ENCODE measurements around the gene PCDHB6. TPM values are rescaled to one million over a fixed set of nuclear protein-coding genes. Genes with fewer than 3 reads are reported as not detected.
"Not testable (repeated sequence)": the region's sequence is repeated elsewhere in the genome, so short reads cannot be mapped to it uniquely, and the experiment has no call there.

PCDHB6 gene
- polyA plus RNA-seq, 1 experiment, result 0.21 TPM

DNA sequence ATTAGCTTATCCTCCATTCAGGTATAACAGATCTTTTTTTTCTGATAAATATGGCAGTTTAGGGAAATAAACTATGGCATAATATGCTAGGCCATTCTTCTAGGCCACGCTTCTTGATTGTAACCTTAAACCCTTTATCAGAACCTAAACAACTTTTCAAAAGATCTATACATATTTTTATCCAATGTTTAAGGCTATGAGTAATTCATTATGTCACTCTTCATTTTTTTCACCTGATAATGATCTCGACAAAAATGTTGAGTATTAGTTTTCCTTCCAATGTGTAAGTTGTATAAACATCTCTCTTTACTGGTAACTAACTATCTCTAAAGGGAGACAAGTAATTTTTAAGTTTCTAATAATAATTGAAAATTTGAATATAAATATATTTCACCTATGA lies 30.6 kb upstream of the PCDHB6 start:
- H3K27me3 ChIP-seq (ENCODE audit: control insufficient read depth, insufficient read depth, low read length), result no peaks in the 10 kb centered on the region
- DNase-seq (ENCODE audit: low read depth, low spot score), result no peak
- POLR2A ChIA-PET, result no interaction called here
- peaks cover 25% of the 10 kb centered on the region for H3K9me3 ChIP-seq (ENCODE audit: control insufficient read depth, insufficient read depth, low read length)
- H3K27ac ChIP-seq (ENCODE audit: low read depth, low read length), result no peak overlapping the region
- CTCF ChIA-PET, result no interaction called here
- TF ChIP-seq, protein P1, sequence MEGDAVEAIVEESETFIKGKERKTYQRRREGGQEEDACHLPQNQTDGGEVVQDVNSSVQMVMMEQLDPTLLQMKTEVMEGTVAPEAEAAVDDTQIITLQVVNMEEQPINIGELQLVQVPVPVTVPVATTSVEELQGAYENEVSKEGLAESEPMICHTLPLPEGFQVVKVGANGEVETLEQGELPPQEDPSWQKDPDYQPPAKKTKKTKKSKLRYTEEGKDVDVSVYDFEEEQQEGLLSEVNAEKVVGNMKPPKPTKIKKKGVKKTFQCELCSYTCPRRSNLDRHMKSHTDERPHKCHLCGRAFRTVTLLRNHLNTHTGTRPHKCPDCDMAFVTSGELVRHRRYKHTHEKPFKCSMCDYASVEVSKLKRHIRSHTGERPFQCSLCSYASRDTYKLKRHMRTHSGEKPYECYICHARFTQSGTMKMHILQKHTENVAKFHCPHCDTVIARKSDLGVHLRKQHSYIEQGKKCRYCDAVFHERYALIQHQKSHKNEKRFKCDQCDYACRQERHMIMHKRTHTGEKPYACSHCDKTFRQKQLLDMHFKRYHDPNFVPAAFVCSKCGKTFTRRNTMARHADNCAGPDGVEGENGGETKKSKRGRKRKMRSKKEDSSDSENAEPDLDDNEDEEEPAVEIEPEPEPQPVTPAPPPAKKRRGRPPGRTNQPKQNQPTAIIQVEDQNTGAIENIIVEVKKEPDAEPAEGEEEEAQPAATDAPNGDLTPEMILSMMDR (IDR thresholded peaks at IDR 0.05; ENCODE audit: low read depth, low read length), result no peak
- no peak overlapping the region for H3K4me3 ChIP-seq (ENCODE audit: low read depth, low read length)

DNA sequence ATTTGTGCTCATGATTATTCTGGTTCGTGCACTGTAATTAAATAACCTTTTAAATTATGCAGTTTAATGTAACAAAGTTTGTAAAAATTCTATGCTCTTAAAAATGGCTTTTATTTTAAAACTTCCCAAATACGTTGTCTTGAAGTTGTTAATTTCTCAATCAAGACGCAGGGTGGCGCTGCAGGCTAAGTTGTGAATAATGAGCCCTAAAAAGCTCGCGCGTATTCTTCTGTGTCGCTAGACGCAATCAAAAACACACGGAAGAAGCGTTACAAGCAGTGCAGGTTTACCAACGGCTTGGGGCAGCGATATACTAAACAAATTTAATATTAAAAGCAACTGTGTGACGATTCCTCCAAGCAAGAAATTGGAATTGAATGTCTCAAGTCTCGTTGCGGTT lies 28.3 kb upstream of the PCDHB6 start, which contains the start of gene PCDHB4:
TSS of gene PCDHB4 (plus strand) at position 256 of the 400 bp plus-strand sequence. CDS start 181 bp downstream, outside the sequence.
- CTCF ChIA-PET, result no interaction called here
- TF ChIP-seq, protein P1 (IDR thresholded peaks at IDR 0.05; ENCODE audit: low read depth, low read length), result no peak
- no peak within 1 kb of the TSS for H3K27ac ChIP-seq (ENCODE audit: low read depth, low read length)
- H3K27me3 ChIP-seq (ENCODE audit: control insufficient read depth, insufficient read depth, low read length), result no peaks in the 10 kb centered on the region
- H3K9me3 ChIP-seq (ENCODE audit: control insufficient read depth, insufficient read depth, low read length), result peaks cover 28% of the 10 kb centered on the region
- no peak within 1 kb of the TSS for H3K4me3 ChIP-seq (ENCODE audit: low read depth, low read length)
- POLR2A ChIA-PET, result no interaction called here
- no peak for DNase-seq (ENCODE audit: low read depth, low spot score)

DNA sequence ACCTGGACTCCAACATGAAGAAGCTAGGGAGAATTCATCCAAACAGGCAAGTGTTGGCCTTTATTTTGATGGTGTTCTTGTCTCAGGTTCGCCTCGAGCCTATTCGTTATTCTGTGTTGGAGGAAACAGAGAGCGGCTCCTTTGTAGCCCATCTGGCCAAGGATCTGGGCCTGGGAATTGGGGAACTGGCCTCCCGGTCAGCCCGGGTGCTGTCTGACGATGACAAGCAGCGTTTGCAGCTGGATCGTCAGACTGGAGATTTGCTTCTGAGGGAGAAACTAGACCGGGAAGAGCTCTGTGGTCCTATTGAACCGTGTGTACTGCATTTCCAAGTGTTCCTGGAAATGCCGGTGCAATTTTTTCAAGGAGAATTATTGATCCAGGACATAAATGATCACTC lies 27.9 kb upstream of the PCDHB6 start:
- DNase-seq (ENCODE audit: low read depth, low spot score), result no peak
- H3K27me3 ChIP-seq (ENCODE audit: control insufficient read depth, insufficient read depth, low read length), result no peaks in the 10 kb centered on the region
- ChIA-PET CTCF (no interaction called here), POLR2A (no interaction called here)
- H3K27ac ChIP-seq (ENCODE audit: low read depth, low read length), result no peak overlapping the region
- peaks cover 28% of the 10 kb centered on the region for H3K9me3 ChIP-seq (ENCODE audit: control insufficient read depth, insufficient read depth, low read length)
- H3K4me3 ChIP-seq (ENCODE audit: low read depth, low read length), result no peak overlapping the region
- TF ChIP-seq, protein P1 (IDR thresholded peaks at IDR 0.05; ENCODE audit: low read depth, low read length), result no peak

DNA sequence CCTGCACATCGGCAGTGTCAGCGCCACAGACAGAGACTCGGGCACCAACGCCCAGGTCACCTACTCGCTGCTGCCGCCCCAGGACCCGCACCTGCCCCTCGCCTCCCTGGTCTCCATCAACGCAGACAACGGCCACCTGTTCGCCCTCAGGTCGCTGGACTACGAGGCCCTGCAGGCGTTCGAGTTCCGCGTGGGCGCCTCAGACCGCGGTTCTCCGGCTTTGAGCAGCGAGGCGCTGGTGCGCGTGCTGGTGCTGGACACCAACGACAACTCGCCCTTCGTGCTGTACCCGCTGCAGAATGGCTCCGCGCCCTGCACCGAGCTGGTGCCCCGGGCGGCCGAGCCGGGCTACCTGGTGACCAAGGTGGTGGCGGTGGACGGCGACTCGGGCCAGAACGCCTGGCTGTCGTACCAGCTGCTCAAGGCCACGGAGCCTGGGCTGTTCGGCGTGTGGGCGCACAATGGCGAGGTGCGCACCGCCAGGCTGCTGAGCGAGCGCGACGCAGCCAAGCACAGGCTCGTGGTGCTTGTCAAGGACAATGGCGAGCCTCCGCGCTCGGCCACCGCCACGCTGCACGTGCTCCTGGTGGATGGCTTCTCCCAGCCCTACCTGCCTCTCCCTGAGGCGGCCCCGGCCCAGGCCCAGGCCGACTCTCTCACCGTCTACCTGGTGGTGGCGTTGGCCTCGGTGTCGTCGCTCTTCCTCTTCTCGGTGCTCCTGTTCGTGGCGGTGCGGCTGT lies 26.3 kb upstream of the PCDHB6 start:
- CTCF ChIA-PET; H3K4me3 ChIP-seq (ENCODE audit: low read depth, low read length); POLR2A ChIA-PET; H3K27ac ChIP-seq (ENCODE audit: low read depth, low read length); H3K27me3 ChIP-seq (ENCODE audit: control insufficient read depth, insufficient read depth, low read length); DNase-seq (ENCODE audit: low read depth, low spot score): not testable (repeated sequence)
- peaks cover 25% of the 10 kb centered on the region for H3K9me3 ChIP-seq (ENCODE audit: control insufficient read depth, insufficient read depth, low read length)

DNA sequence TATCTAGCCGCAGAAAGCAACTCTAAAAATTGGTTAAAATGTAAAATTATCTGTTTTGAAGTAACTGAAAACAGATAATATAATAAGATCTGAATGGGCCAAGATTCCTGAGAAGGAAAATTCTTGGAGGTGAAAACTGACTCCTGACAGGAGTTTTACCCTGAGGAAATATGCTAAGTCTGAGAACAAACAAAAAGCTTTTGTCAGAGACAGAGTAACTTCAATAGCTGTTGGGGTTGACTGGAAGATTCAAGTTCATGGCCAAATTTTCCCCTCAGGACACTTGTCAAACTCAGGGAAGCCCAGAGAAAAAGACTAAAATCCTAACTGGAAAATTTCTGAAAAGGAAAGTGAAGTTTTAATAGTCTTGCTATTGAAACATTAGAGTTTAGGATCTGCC lies 22.6 kb upstream of the PCDHB6 start:
- TF ChIP-seq, protein P1 (IDR thresholded peaks at IDR 0.05; ENCODE audit: low read depth, low read length), result no peak
- Histone ChIP-seq H3K27ac (ENCODE audit: low read depth, low read length) (no peak overlapping the region), H3K27me3 (ENCODE audit: control insufficient read depth, insufficient read depth, low read length) (no peaks in the 10 kb centered on the region), H3K4me3 (ENCODE audit: low read depth, low read length) (no peak overlapping the region), H3K9me3 (ENCODE audit: control insufficient read depth, insufficient read depth, low read length) (peaks cover 20% of the 10 kb centered on the region)
- CTCF ChIA-PET, result no interaction called here
- no peak for DNase-seq (ENCODE audit: low read depth, low spot score)
- POLR2A ChIA-PET, result no interaction called here
